Natural killer cell treated with Interleukin-12 subunit alpha and Interleukin-12 subunit beta and Interleukin-15 and Interleukin-18, amount 100 ng/mL, for 72 hours (primary cell): ENCODE results near the gene CCR9. TPM values are rescaled to one million over a fixed set of nuclear protein-coding genes. Genes with fewer than 3 reads are reported as not detected.

Source experiments
- ATAC-seq, 2 donors: fragments of 150-1000 bp; cut with Tn5 transposase in 1 of 2; sonication (Bioruptor Pico), chemical (Tn5 transposase) in 1 of 2; 2 replicates each; pipeline ENCODE4 v1.10.0; 2021
- DNase-seq: peaks from one replicate; pipeline ENCODE4 v3.0.0; 2022; ENCODE audit warnings: low spot score
- H3K27ac Mint-ChIP-seq, 2 donors: 1 replicate in 1 of 2; 2 replicates in 1 of 2; pipeline ENCODE4 v1.8.0; 2022; ENCODE audit warnings: mixed read lengths in 2 of 2, mild to moderate bottlenecking in 1 of 2, moderate library complexity in 1 of 2
- H3K27me3 Mint-ChIP-seq, 2 donors: 1 replicate in 1 of 2; 2 replicates in 1 of 2; pipeline ENCODE4 v1.8.0; 2022; ENCODE audit warnings: mixed read lengths in 2 of 2
- H3K36me3 Mint-ChIP-seq: one replicate; pipeline ENCODE4 v1.8.0; 2022; ENCODE audit warnings: mixed read lengths
- H3K4me1 Mint-ChIP-seq, 2 donors: 1 replicate in 1 of 2; 2 replicates in 1 of 2; pipeline ENCODE4 v1.8.0; 2022; ENCODE audit warnings: low read depth in 2 of 2, mixed read lengths in 2 of 2, mild to moderate bottlenecking in 1 of 2
- H3K4me3 Mint-ChIP-seq: one replicate; pipeline ENCODE4 v1.8.0; 2022; ENCODE audit warnings: mixed read lengths
- H3K9me3 Mint-ChIP-seq: 2 replicates; pipeline ENCODE4 v1.8.0; 2022; ENCODE audit warnings: mixed read lengths
- total RNA-seq, 2 donors: library from RNA; stranded (reverse); gene quantifications; one replicate each; pipeline ENCODE4 v1.2.3, GENCODE V29; 2022

Gene CCR9
- total RNA-seq, 2 donors from 2014 or later = not detected

GRCh38 chr3:45861043-45861719, 25.2 kb upstream of the CCR9 start:
- Mint-ChIP-seq H3K4me1 (peaks cover 29 to 46% of the 10 kb centered on the region in 2 donors), H3K36me3 (peaks cover 22% of the 10 kb centered on the region), H3K4me3 (peak overlapping the region; percentile 48), H3K9me3 (peaks cover 7% of the 10 kb centered on the region), H3K27ac (peak overlapping the region; percentile 18 to 33), H3K27me3 (no peaks in the 10 kb centered on the region)
- DNase-seq = no peak
- ATAC-seq = peak; percentile 47 to 61

- peak overlapping the region; percentile 61 to 73 for H3K27ac Mint-ChIP-seq
- H3K4me1 Mint-ChIP-seq = peaks cover 31 to 48% of the 10 kb centered on the region in 2 donors
- peak overlapping the region; percentile 74 for H3K4me3 Mint-ChIP-seq
- no peak for DNase-seq
- peak; percentile 89 to 91 for ATAC-seq
- H3K27me3 Mint-ChIP-seq = peaks cover 0 to 13% of the 10 kb centered on the region in 2 donors
- H3K36me3 Mint-ChIP-seq = peaks cover 12% of the 10 kb centered on the region
- H3K9me3 Mint-ChIP-seq = peaks cover 4% of the 10 kb centered on the region
Observed at GRCh38 chr3:45864760-45865519, 21.4 kb upstream of the CCR9 start.

GRCh38 chr3:45865563-45865962, 20.8 kb upstream of the CCR9 start:
- H3K4me3 Mint-ChIP-seq = peak overlapping the region; percentile 74

GRCh38 chr3:45868213-45868612, 18.1 kb upstream of the CCR9 start:
- Mint-ChIP-seq H3K4me3 (no peak overlapping the region), H3K27ac (no peak overlapping the region), H3K4me1 (peaks cover 27 to 49% of the 10 kb centered on the region in 2 donors), H3K36me3 (peaks cover 6% of the 10 kb centered on the region), H3K9me3 (peaks cover 4% of the 10 kb centered on the region), H3K27me3 (peaks cover 16 to 28% of the 10 kb centered on the region in 2 donors)
- DNase-seq (no peak), ATAC-seq (no peak)

More at GRCh38 chr3:45865563-45865962, 20.8 kb upstream of the CCR9 start:
- H3K27ac Mint-ChIP-seq = no peak overlapping the region
- peaks cover 4% of the 10 kb centered on the region for H3K9me3 Mint-ChIP-seq
- H3K36me3 Mint-ChIP-seq = peaks cover 12% of the 10 kb centered on the region
- DNase-seq = no peak
- no peak for ATAC-seq
- H3K4me1 Mint-ChIP-seq = peaks cover 33 to 49% of the 10 kb centered on the region in 2 donors
- H3K27me3 Mint-ChIP-seq = peaks cover 0 to 18% of the 10 kb centered on the region in 2 donors

- peaks cover 20 to 30% of the 10 kb centered on the region in 2 donors for H3K27me3 Mint-ChIP-seq
- peaks cover 24 to 47% of the 10 kb centered on the region in 2 donors for H3K4me1 Mint-ChIP-seq
Observed at GRCh38 chr3:45868650-45869049, 17.7 kb upstream of the CCR9 start.

GRCh38 chr3:45869638-45870037, 16.7 kb upstream of the CCR9 start:
- Mint-ChIP-seq H3K4me3 (no peak overlapping the region), H3K36me3 (peaks cover 7% of the 10 kb centered on the region), H3K27ac (no peak overlapping the region), H3K9me3 (no peaks in the 10 kb centered on the region), H3K4me1 (peaks cover 27 to 52% of the 10 kb centered on the region in 2 donors), H3K27me3 (peaks cover 25 to 38% of the 10 kb centered on the region in 2 donors)
- no peak for DNase-seq
- no peak for ATAC-seq

More at GRCh38 chr3:45868650-45869049, 17.7 kb upstream of the CCR9 start:
- peaks cover under 1% of the 10 kb centered on the region for H3K9me3 Mint-ChIP-seq
- DNase-seq (no peak), ATAC-seq (no peak)
- no peak overlapping the region for H3K27ac Mint-ChIP-seq
- no peak overlapping the region for H3K4me3 Mint-ChIP-seq
- H3K36me3 Mint-ChIP-seq = peaks cover 5% of the 10 kb centered on the region

GRCh38 chr3:45870099-45870498, 16.2 kb upstream of the CCR9 start:
- no peak for DNase-seq
- no peaks in the 10 kb centered on the region for H3K9me3 Mint-ChIP-seq

GRCh38 chr3:45871780-45872179, 14.6 kb upstream of the CCR9 start:
- H3K4me1 Mint-ChIP-seq = peaks cover 20 to 45% of the 10 kb centered on the region in 2 donors
- ATAC-seq = no peak
- DNase-seq = no peak
- H3K27ac Mint-ChIP-seq = no peak overlapping the region
- H3K4me3 Mint-ChIP-seq = no peak overlapping the region
- no peaks in the 10 kb centered on the region for H3K9me3 Mint-ChIP-seq
- peaks cover 35 to 48% of the 10 kb centered on the region in 2 donors for H3K27me3 Mint-ChIP-seq
- peaks cover 7% of the 10 kb centered on the region for H3K36me3 Mint-ChIP-seq

More at GRCh38 chr3:45870099-45870498, 16.2 kb upstream of the CCR9 start:
- Mint-ChIP-seq H3K27ac (no peak overlapping the region), H3K27me3 (peaks cover 29 to 39% of the 10 kb centered on the region in 2 donors), H3K4me1 (peaks cover 25 to 52% of the 10 kb centered on the region in 2 donors), H3K36me3 (peaks cover 7% of the 10 kb centered on the region), H3K4me3 (no peak overlapping the region)
- peak; percentile 63 to 69 for ATAC-seq

- Mint-ChIP-seq H3K27me3 (peaks cover 35 to 43% of the 10 kb centered on the region in 2 donors), H3K9me3 (no peaks in the 10 kb centered on the region), H3K4me1 (peaks cover 20 to 45% of the 10 kb centered on the region in 2 donors), H3K4me3 (no peak overlapping the region), H3K27ac (no peak overlapping the region), H3K36me3 (peaks cover 7% of the 10 kb centered on the region)
- no peak for ATAC-seq
- no peak for DNase-seq
Observed at GRCh38 chr3:45872569-45872968, 13.8 kb upstream of the CCR9 start.

- Mint-ChIP-seq H3K4me3 (no peak overlapping the region), H3K36me3 (peaks cover 7% of the 10 kb centered on the region), H3K4me1 (peaks cover 20 to 45% of the 10 kb centered on the region in 2 donors), H3K27ac (no peak overlapping the region), H3K9me3 (no peaks in the 10 kb centered on the region), H3K27me3 (peaks cover 35 to 42% of the 10 kb centered on the region in 2 donors)
- DNase-seq (no peak), ATAC-seq (no peak)
Observed at GRCh38 chr3:45873036-45873435, 13.3 kb upstream of the CCR9 start.

GRCh38 chr3:45873638-45874037, 12.7 kb upstream of the CCR9 start:
- H3K36me3 Mint-ChIP-seq = peaks cover 7% of the 10 kb centered on the region
- H3K4me3 Mint-ChIP-seq = no peak overlapping the region
- DNase-seq (no peak), ATAC-seq (no peak)
- H3K4me1 Mint-ChIP-seq = peaks cover 20 to 45% of the 10 kb centered on the region in 2 donors
- no peaks in the 10 kb centered on the region for H3K9me3 Mint-ChIP-seq
- H3K27ac Mint-ChIP-seq = no peak overlapping the region
- H3K27me3 Mint-ChIP-seq = peaks cover 35 to 43% of the 10 kb centered on the region in 2 donors

- no peak for DNase-seq
- Mint-ChIP-seq H3K27me3 (peaks cover 42 to 43% of the 10 kb centered on the region in 2 donors), H3K9me3 (no peaks in the 10 kb centered on the region), H3K36me3 (peaks cover 7% of the 10 kb centered on the region), H3K4me1 (peaks cover 21 to 46% of the 10 kb centered on the region in 2 donors), H3K4me3 (no peak overlapping the region), H3K27ac (no peak overlapping the region)
- no peak for ATAC-seq
Observed at GRCh38 chr3:45874677-45875346, 11.5 kb upstream of the CCR9 start.

GRCh38 chr3:45878124-45878523, 8.2 kb upstream of the CCR9 start:
- ATAC-seq (no peak), DNase-seq (no peak)
- peaks cover 29 to 45% of the 10 kb centered on the region in 2 donors for H3K4me1 Mint-ChIP-seq
- peaks cover 7% of the 10 kb centered on the region for H3K36me3 Mint-ChIP-seq
- H3K9me3 Mint-ChIP-seq = no peaks in the 10 kb centered on the region
- no peak overlapping the region for H3K27ac Mint-ChIP-seq
- peaks cover 28 to 30% of the 10 kb centered on the region in 2 donors for H3K27me3 Mint-ChIP-seq
- no peak overlapping the region for H3K4me3 Mint-ChIP-seq
